Esophagus muscularis mucosa (tissue), 3 donors: Measurements from ENCODE around the gene C20orf173.

ENCODE experiments used
- CTCF ChIP-seq, 3 experiments: fragments of 200-600 bp in 2 of 3; fragments of 450-650 bp in 1 of 3; sonication (generic) in 2 of 3; IDR thresholded peaks; one replicate each; pipeline ENCODE4 v1.5.1; 2017 to 2019; ENCODE audit warnings: antibody characterized with exemption in 3 of 3, mild to moderate bottlenecking in 2 of 3, moderate library complexity in 1 of 3
- POLR2A ChIP-seq: fragments of 450-650 bp; IDR thresholded peaks from one replicate; pipeline ENCODE4 v1.6.1; 2017; ENCODE audit warnings: antibody characterized with exemption, moderate library complexity, mild to moderate bottlenecking, low read depth

- no peak for TF ChIP-seq CTCF (IDR thresholded peaks at IDR 0.05)
- TF ChIP-seq POLR2A = no peak
Measured at GRCh38 chr20:35551503-35551902, 22.1 kb upstream of the C20orf173 start.
